B cell (primary cell): ENCODE results near the gene ADAM23. TPM values are rescaled to one million over a fixed set of nuclear protein-coding genes. Genes with fewer than 3 reads are reported as not detected.

ENCODE experiments used
- ATAC-seq: fragments of 200-7000 bp; cut with Tn5 transposase; one replicate; pipeline ENCODE4 v1.10.0; 2021; ENCODE audit warnings: low read depth, mild to moderate bottlenecking, moderate number of reproducible peaks, moderate library complexity
- CTCF ChIA-PET: fragments of 350-600 bp; sonication (Branson Sonifier 250); formaldehyde crosslinking; loops from one replicate; lab custom pipeline; 2021; ENCODE audit warnings: antibody characterized with exemption, inconsistent platforms; lab: Charles Lee
- POLR2A ChIA-PET: fragments of 350-600 bp; sonication (Branson Sonifier 250); formaldehyde crosslinking; loops from one replicate; lab custom pipeline; 2021; ENCODE audit warnings: antibody characterized with exemption; lab: Charles Lee
- DNase-seq: peaks from one replicate; pipeline ENCODE4 v3.0.0; 2013
- H2AFZ ChIP-seq: 2 replicates; pipeline ENCODE4 v1.6.1; 2012; ENCODE audit warnings: mild to moderate bottlenecking, low read depth, low read length; ENCODE audit not compliant: insufficient read depth, poor library complexity, severe bottlenecking
- H3K27ac ChIP-seq, 2 donors: 1 replicate in 1 of 2; 2 replicates in 1 of 2; pipeline ENCODE4 v1.5.1; 2012 to 2013; ENCODE audit warnings: low read length in 2 of 2, mild to moderate bottlenecking in 2 of 2, moderate library complexity in 1 of 2
- H3K27me3 ChIP-seq, 4 experiments: fragments of 200-600 bp in 1 of 4; sonication (generic) in 1 of 4; replicated peaks in 1 of 4; 1 replicate in 2 of 4; 2 replicates in 2 of 4; pipeline versions ENCODE4 v1.6.1 to v1.7.0; 2013 to 2016; ENCODE audit warnings: low read length in 3 of 4, mild to moderate bottlenecking in 2 of 4, mixed read lengths in 1 of 4, moderate library complexity in 1 of 4; ENCODE audit not compliant: insufficient read depth in 4 of 4, control insufficient read depth in 3 of 4; ENCODE audit errors: control extremely low read depth in 1 of 4
- H3K36me3 ChIP-seq, 2 experiments: replicated peaks in 1 of 2; 1 replicate in 1 of 2; 2 replicates in 1 of 2; pipeline versions ENCODE4 v1.6.1 to v1.7.1; 2013; ENCODE audit warnings: low read length in 1 of 2; ENCODE audit not compliant: insufficient read depth in 2 of 2, control insufficient read depth in 1 of 2; ENCODE audit errors: control extremely low read depth in 1 of 2, extremely low read depth in 1 of 2
- H3K4me1 ChIP-seq, 2 donors: fragments of 200-600 bp in 1 of 2; sonication (generic) in 1 of 2; 1 replicate in 1 of 2; 2 replicates in 1 of 2; pipeline versions ENCODE4 v1.5.1 to v1.6.1; 2013 to 2017; ENCODE audit warnings: low read length in 2 of 2; ENCODE audit not compliant: control insufficient read depth in 2 of 2, insufficient read depth in 2 of 2
- H3K4me2 ChIP-seq: replicated peaks from 2 replicates; pipeline ENCODE3; 2012; ENCODE audit warnings: mild to moderate bottlenecking, low read depth, low read length; ENCODE audit not compliant: poor library complexity, severe bottlenecking
- H3K4me3 ChIP-seq, 5 experiments: fragments of 200-600 bp in 1 of 5; sonication (generic) in 1 of 5; 1 replicate in 3 of 5; 2 replicates in 2 of 5; pipeline versions ENCODE4 v1.5.1 to v1.7.0; 2011 to 2016; ENCODE audit warnings: low read length in 4 of 5, mild to moderate bottlenecking in 4 of 5, low read depth in 2 of 5, control low read depth in 1 of 5, moderate library complexity in 1 of 5; ENCODE audit not compliant: insufficient read depth in 1 of 5; ENCODE audit errors: control extremely low read depth in 1 of 5, extremely low read depth in 1 of 5
- H3K79me2 ChIP-seq: fragments of 200-600 bp; sonication (generic); one replicate; pipeline ENCODE4 v1.6.0; 2016; ENCODE audit warnings: low read length; ENCODE audit not compliant: control insufficient read depth, insufficient read depth
- H3K9ac ChIP-seq: fragments of 200-600 bp; sonication (generic); 2 replicates; pipeline ENCODE4 v1.6.1; 2017; ENCODE audit warnings: mild to moderate bottlenecking, low read length, moderate library complexity
- H3K9me3 ChIP-seq, 3 donors: one replicate each; pipeline versions ENCODE4 v1.6.1 to v1.7.1; 2013; ENCODE audit warnings: low read length in 2 of 3; ENCODE audit not compliant: control insufficient read depth in 2 of 3, insufficient read depth in 1 of 3; ENCODE audit errors: control extremely low read depth in 1 of 3
- H4K20me1 ChIP-seq: 2 replicates; pipeline ENCODE4 v1.6.0; 2012; ENCODE audit warnings: mild to moderate bottlenecking, low read length; ENCODE audit not compliant: insufficient read depth, control insufficient read depth, poor library complexity, severe bottlenecking
- H3K27ac Mint-ChIP-seq: one replicate; pipeline ENCODE4 v1.8.0; 2021; ENCODE audit warnings: mixed read lengths
- H3K27me3 Mint-ChIP-seq: one replicate; pipeline ENCODE4 v1.8.0; 2021; ENCODE audit warnings: mixed read lengths
- H3K4me1 Mint-ChIP-seq: one replicate; pipeline ENCODE4 v1.8.0; 2021; ENCODE audit warnings: mixed read lengths
- H3K4me3 Mint-ChIP-seq: one replicate; pipeline ENCODE4 v1.8.0; 2021; ENCODE audit warnings: mixed read lengths
- H3K9me3 Mint-ChIP-seq: one replicate; pipeline ENCODE4 v1.8.0; 2022; ENCODE audit warnings: mixed read lengths; ENCODE audit not compliant: insufficient read depth
- EZH2 ChIP-seq: IDR thresholded peaks from 2 replicates; pipeline ENCODE4 v1.6.1; 2012; ENCODE audit warnings: borderline replicate concordance, low read depth, mild to moderate bottlenecking, moderate library complexity, low read length; ENCODE audit not compliant: insufficient read depth, poor library complexity, severe bottlenecking
- WGBS: methylation state at CpG from one replicate; pipeline ENCODE4 v1.1.5; 2013; ENCODE audit warnings: missing lambda C conversion rate; ENCODE audit not compliant: insufficient coverage; 5-methylcytosine and 5-hydroxymethylcytosine counted together
- intact Hi-C: fragments of 100-400 bp; cut with micrococcal nuclease; formaldehyde crosslinking; loops from one replicate; pipeline ENCODE4 v1.10.0; 2022
- polyA plus RNA-seq: library from polyadenylated mRNA; depleted of rRNA; stranded (reverse); fragments of >200 nt; gene quantifications from 2 replicates; pipeline ENCODE4 v1.2.3, GENCODE V29; 2012
- total RNA-seq, 2 donors: library from RNA; stranded (reverse); fragments of 120-200 nt in 1 of 2; gene quantifications; 1 replicate in 1 of 2; 2 replicates in 1 of 2; pipeline versions ENCODE4 v1.2.3 to v1.2.4, GENCODE V29; 2013 to 2022
- TF ChIP-seq, protein P1 (sequence below): fragments of 200-600 bp; IDR thresholded peaks from one replicate; pipeline ENCODE4 v1.8.0; 2022; ENCODE audit warnings: antibody characterized with exemption, mild to moderate bottlenecking

The ADAM23 gene
- total and polyA plus RNA-seq, 2 donors (not counting 1 experiment from before 2014, with no cell fraction given): 0.78 to 1.7 TPM

DNA sequence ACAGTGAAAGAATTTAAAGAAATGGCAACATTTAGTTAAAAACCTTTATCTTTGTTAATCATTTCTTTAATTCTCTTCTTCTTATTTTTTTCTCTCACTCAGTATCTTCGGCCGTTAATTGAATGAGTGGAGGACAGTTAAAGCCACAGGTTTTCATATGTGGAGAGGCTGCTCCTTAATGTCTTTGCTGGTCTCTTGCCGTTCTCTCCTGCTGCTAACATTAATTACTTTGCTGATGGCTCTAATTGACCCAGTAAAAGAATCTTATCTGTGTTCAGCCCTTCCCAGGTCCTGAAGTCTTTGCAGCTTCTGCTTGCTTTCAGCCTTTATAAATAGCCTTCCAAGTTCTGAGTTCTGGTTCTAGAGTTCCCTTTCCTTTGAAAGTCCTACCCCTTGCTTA is 77.1 kb downstream of the ADAM23 start:
- Histone ChIP-seq H3K27me3 (no peaks in the 10 kb centered on the region), H3K4me1 (no peaks in the 10 kb centered on the region), H3K27ac (no peak overlapping the region), H3K79me2 (no peaks in the 10 kb centered on the region), H4K20me1 (no peaks in the 10 kb centered on the region), H2AFZ (no peak overlapping the region), H3K9ac (no peak overlapping the region), H3K9me3 (no peaks in the 10 kb centered on the region), H3K4me2 (no peak overlapping the region), H3K36me3 (no peaks in the 10 kb centered on the region), H3K4me3 (no peak overlapping the region)
- Mint-ChIP-seq H3K4me1 (no peaks in the 10 kb centered on the region), H3K27ac (no peak overlapping the region), H3K4me3 (no peak overlapping the region), H3K27me3 (peaks cover 3% of the 10 kb centered on the region), H3K9me3 (no peaks in the 10 kb centered on the region)
- no peak for TF ChIP-seq EZH2
- TF ChIP-seq, protein P1, sequence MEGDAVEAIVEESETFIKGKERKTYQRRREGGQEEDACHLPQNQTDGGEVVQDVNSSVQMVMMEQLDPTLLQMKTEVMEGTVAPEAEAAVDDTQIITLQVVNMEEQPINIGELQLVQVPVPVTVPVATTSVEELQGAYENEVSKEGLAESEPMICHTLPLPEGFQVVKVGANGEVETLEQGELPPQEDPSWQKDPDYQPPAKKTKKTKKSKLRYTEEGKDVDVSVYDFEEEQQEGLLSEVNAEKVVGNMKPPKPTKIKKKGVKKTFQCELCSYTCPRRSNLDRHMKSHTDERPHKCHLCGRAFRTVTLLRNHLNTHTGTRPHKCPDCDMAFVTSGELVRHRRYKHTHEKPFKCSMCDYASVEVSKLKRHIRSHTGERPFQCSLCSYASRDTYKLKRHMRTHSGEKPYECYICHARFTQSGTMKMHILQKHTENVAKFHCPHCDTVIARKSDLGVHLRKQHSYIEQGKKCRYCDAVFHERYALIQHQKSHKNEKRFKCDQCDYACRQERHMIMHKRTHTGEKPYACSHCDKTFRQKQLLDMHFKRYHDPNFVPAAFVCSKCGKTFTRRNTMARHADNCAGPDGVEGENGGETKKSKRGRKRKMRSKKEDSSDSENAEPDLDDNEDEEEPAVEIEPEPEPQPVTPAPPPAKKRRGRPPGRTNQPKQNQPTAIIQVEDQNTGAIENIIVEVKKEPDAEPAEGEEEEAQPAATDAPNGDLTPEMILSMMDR: no peak
- DNase-seq: no peak
- 86% methylated on average over 1 of the region's 3 CpGs for WGBS
- CTCF ChIA-PET: no interaction called here
- POLR2A ChIA-PET: interaction anchor here (0.6 kb wide), 1 partner anchor 70 kb away, joined by 5 read pairs; no protein-coding TSS in a partner anchor
- intact Hi-C loops: no loop called here
- ATAC-seq: no peak

DNA sequence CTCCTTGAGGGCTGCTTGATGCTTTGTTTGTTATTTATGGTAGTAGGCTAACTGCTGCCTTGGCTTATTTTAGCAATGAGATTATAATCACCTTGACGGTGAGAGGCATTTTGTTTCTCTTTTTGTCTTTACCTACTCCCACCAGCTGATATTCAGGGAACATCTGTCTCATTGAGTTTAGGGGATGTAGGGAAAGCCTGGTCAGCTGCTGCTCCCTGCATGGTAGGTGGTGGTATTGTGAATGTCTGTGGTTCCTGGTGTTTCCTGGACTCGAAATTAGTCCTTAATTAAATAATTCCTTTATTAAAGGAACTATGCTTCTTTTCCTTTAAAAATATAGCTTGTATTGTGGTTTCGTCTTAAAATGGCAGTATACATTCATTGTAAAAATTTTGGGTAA is 77.8 kb downstream of the ADAM23 start:
- Histone ChIP-seq H3K36me3 (no peaks in the 10 kb centered on the region), H3K79me2 (no peaks in the 10 kb centered on the region), H3K9me3 (no peaks in the 10 kb centered on the region), H3K9ac (no peak overlapping the region), H3K27ac (no peak overlapping the region), H2AFZ (no peak overlapping the region), H3K4me1 (no peaks in the 10 kb centered on the region), H3K4me3 (no peak overlapping the region), H3K27me3 (no peaks in the 10 kb centered on the region), H4K20me1 (no peaks in the 10 kb centered on the region), H3K4me2 (no peak overlapping the region)
- CTCF ChIA-PET: no interaction called here
- no peak overlapping the region for H3K27ac Mint-ChIP-seq
- ATAC-seq (no peak), DNase-seq (no peak)
- intact Hi-C loops: no loop called here
- H3K4me1 Mint-ChIP-seq: no peaks in the 10 kb centered on the region
- WGBS: no CpG with 5 or more reads among the region's 3 CpGs
- POLR2A ChIA-PET: no interaction called here
- peaks cover 3% of the 10 kb centered on the region for H3K27me3 Mint-ChIP-seq
- H3K4me3 Mint-ChIP-seq: no peak overlapping the region
- no peaks in the 10 kb centered on the region for H3K9me3 Mint-ChIP-seq
- no peak for TF ChIP-seq EZH2
- TF ChIP-seq, protein P1: no peak
